GM23338 (cell line): ENCODE results near the gene DDI2.

Experiments used
- CREB1 ChIP-seq: fragments of 250-450 bp; sonication (Bioruptor Pico); IDR thresholded peaks from 2 replicates; pipeline ENCODE4 v1.5.0; 2020; ENCODE audit warnings: low read depth, mild to moderate bottlenecking, moderate library complexity
- CTCF ChIP-seq, 2 experiments: fragments of 200-600 bp in 1 of 2; sonication (generic) in 1 of 2; conservative IDR thresholded peaks; 2 replicates each; pipeline versions ENCODE4 v1.5.1 to v1.6.1; 2016 to 2017; ENCODE audit warnings: antibody characterized with exemption in 2 of 2, low read depth in 2 of 2, mild to moderate bottlenecking in 2 of 2, moderate library complexity in 1 of 2
- ETS1 ChIP-seq: IDR thresholded peaks from 2 replicates; pipeline ENCODE4 v1.6.1; 2016; ENCODE audit warnings: antibody characterized with exemption
- EZH2 ChIP-seq: fragments of 200-600 bp; sonication (generic); IDR thresholded peaks from one replicate; pipeline ENCODE4 v1.8.0; 2017; ENCODE audit warnings: antibody characterized with exemption, mild to moderate bottlenecking, low read depth; ENCODE audit not compliant: unreplicated experiment
- EZH2phosphoT487 ChIP-seq: fragments of 200-600 bp; sonication (generic); IDR thresholded peaks from one replicate; pipeline ENCODE4 v1.8.1; 2018; ENCODE audit warnings: antibody characterized with exemption; ENCODE audit not compliant: unreplicated experiment
- POLR2AphosphoS5 ChIP-seq: IDR thresholded peaks from 2 replicates; pipeline ENCODE4 v1.6.1; 2016; ENCODE audit warnings: antibody characterized with exemption, low read depth
- REST ChIP-seq: IDR thresholded peaks from one replicate; pipeline ENCODE4 v1.6.1; 2018; ENCODE audit warnings: antibody characterized with exemption; ENCODE audit not compliant: unreplicated experiment
- STAT1 ChIP-seq: IDR thresholded peaks from one replicate; pipeline ENCODE4 v1.6.1; 2016; ENCODE audit warnings: antibody characterized with exemption; ENCODE audit not compliant: unreplicated experiment
- ZNF331 ChIP-seq: fragments of 250-450 bp; sonication (Bioruptor Pico); IDR thresholded peaks from 2 replicates; pipeline ENCODE4 v1.5.0; 2020; ENCODE audit warnings: low read depth, mild to moderate bottlenecking, moderate library complexity

- TF ChIP-seq POLR2AphosphoS5, result no peak
- no peak for TF ChIP-seq CTCF (conservative IDR thresholded peaks at IDR 0.05; ENCODE audit: low read depth in 2 of 2)
- TF ChIP-seq REST, result no peak
- TF ChIP-seq STAT1, result no peak
- no peak for TF ChIP-seq EZH2
- no peak for TF ChIP-seq CREB1
- no peak for TF ChIP-seq ZNF331
- TF ChIP-seq EZH2phosphoT487, result no peak
- no peak for TF ChIP-seq ETS1
Measured at GRCh38 chr1:15573477-15573876, 43.8 kb upstream of the DDI2 start.
